Astrocyte (in vitro differentiated cells and primary cell): ENCODE results near the gene GOPC. TPM values are rescaled to one million over a fixed set of nuclear protein-coding genes. Genes with fewer than 3 reads are reported as not detected.

ENCODE experiments used
- DNase-seq: peaks from one replicate; pipeline ENCODE4 v3.0.0-alpha.2; 2010; ENCODE audit warnings: low read depth
- FAIRE-seq: peaks from 2 replicates; lab custom pipeline; 2011; peaks lifted over from hg19 to GRCh38; lab: Jason Lieb, UNC
- H2AFZ ChIP-seq: 2 replicates; pipeline ENCODE4 v1.6.0; 2012; ENCODE audit warnings: low read depth, low read length, inconsistent platforms
- H3K27ac ChIP-seq: 2 replicates; pipeline ENCODE4 v1.5.1; 2011; ENCODE audit warnings: low read depth, low read length, inconsistent platforms
- H3K27me3 ChIP-seq: 2 replicates; pipeline ENCODE4 v1.6.0; 2011; ENCODE audit warnings: low read length, inconsistent platforms; ENCODE audit not compliant: insufficient read depth
- H3K36me3 ChIP-seq: 2 replicates; pipeline ENCODE4 v1.5.1; 2011; ENCODE audit warnings: low read length, inconsistent platforms; ENCODE audit not compliant: insufficient read depth
- H3K4me1 ChIP-seq: 2 replicates; pipeline ENCODE4 v1.5.1; 2011; ENCODE audit warnings: low read length, inconsistent platforms; ENCODE audit not compliant: insufficient read depth
- H3K4me2 ChIP-seq: 2 replicates; pipeline ENCODE4 v1.6.0; 2012; ENCODE audit warnings: low read length, inconsistent platforms
- H3K4me3 ChIP-seq: 2 replicates; pipeline ENCODE4 v1.5.1; 2011; ENCODE audit warnings: low read depth, mild to moderate bottlenecking, low read length, inconsistent platforms; ENCODE audit not compliant: insufficient read depth
- H3K79me2 ChIP-seq: 2 replicates; pipeline ENCODE4 v1.6.0; 2012; ENCODE audit warnings: mild to moderate bottlenecking, low read length, inconsistent platforms; ENCODE audit not compliant: insufficient read depth
- H3K9ac ChIP-seq: 2 replicates; pipeline ENCODE4 v1.6.0; 2012; ENCODE audit warnings: mild to moderate bottlenecking, low read length, inconsistent platforms
- H3K9me3 ChIP-seq: 2 replicates; pipeline ENCODE4 v1.5.1; 2012; ENCODE audit warnings: low read depth, mild to moderate bottlenecking, low read length, inconsistent platforms; ENCODE audit not compliant: insufficient read depth
- H4K20me1 ChIP-seq: 2 replicates; pipeline ENCODE4 v1.6.0; 2012; ENCODE audit warnings: low read length, inconsistent platforms; ENCODE audit not compliant: insufficient read depth
- H3K27ac Mint-ChIP-seq: one replicate; pipeline ENCODE4 v1.8.0; 2021; ENCODE audit warnings: mild to moderate bottlenecking, mixed read lengths; ENCODE audit not compliant: unreplicated experiment
- H3K27me3 Mint-ChIP-seq: one replicate; pipeline ENCODE4 v1.8.0; 2021; ENCODE audit warnings: low read depth, mixed read lengths; ENCODE audit not compliant: unreplicated experiment
- H3K36me3 Mint-ChIP-seq: one replicate; pipeline ENCODE4 v1.8.0; 2021; ENCODE audit warnings: low read depth, mixed read lengths; ENCODE audit not compliant: unreplicated experiment
- H3K4me1 Mint-ChIP-seq: one replicate; pipeline ENCODE4 v1.8.0; 2021; ENCODE audit warnings: low read depth, mixed read lengths; ENCODE audit not compliant: unreplicated experiment
- H3K4me3 Mint-ChIP-seq: one replicate; pipeline ENCODE4 v1.8.0; 2021; ENCODE audit warnings: mild to moderate bottlenecking, moderate library complexity, mixed read lengths; ENCODE audit not compliant: unreplicated experiment
- H3K9me3 Mint-ChIP-seq: one replicate; pipeline ENCODE4 v1.8.0; 2021; ENCODE audit warnings: mild to moderate bottlenecking, mixed read lengths; ENCODE audit not compliant: unreplicated experiment
- EZH2 ChIP-seq: IDR thresholded peaks from 2 replicates; pipeline ENCODE4 v1.6.1; 2012; ENCODE audit warnings: mild to moderate bottlenecking, low read length, inconsistent platforms; ENCODE audit not compliant: insufficient read depth
- total RNA-seq: library from RNA; stranded (reverse); gene quantifications from 2 replicates; pipeline ENCODE4 v1.2.1, GENCODE V29; 2021
- TF ChIP-seq, protein P1 (sequence below): IDR thresholded peaks from 2 replicates; pipeline ENCODE4 v1.5.1; 2011; ENCODE audit warnings: low read depth, mild to moderate bottlenecking, inconsistent platforms, low read length, moderate library complexity; ENCODE audit not compliant: insufficient read depth

Gene GOPC
- total RNA-seq, 1 donor from 2014 or later: 45.0 TPM

DNA sequence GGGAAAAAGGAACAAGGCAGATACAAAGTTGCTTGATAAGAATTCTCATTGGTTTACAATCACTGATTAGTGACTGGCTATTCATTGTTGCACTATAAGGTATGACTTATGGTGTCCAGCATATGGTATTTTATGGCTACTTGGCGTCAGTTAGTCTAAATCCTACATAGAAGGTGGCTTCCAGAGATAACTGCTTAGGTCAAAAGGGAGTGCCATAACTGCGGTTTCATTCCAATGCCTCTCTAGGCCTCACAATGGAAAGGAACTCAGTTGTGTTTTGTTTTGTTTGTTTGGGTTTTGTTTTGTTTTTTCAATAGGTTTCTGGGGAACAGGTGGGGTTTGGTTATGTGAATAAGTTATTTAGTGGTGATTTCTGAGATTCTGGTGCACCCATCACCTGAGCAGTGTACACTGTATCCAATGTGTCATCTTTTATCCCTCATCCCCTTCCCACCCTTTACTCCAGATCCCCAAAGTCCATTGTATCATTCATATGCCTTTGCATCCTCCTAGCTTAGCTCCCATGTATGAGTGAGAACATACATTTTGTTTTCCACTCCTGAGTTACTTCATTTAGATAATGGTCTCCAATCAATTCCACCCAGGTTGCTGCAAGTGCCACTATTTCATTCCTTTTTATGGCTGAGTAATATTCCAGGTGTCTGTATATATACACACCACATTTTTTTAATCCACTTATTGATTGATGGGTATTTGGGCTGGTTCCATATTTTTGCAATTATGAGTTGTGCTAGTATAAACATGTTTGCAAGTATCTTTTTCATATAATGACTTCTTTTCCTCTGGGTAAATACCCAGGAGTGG lies 7.0 kb downstream of the GOPC start:
- H3K27ac ChIP-seq: no peak overlapping the region
- no peaks in the 10 kb centered on the region for H3K36me3 ChIP-seq
- no peak overlapping the region for H3K4me2 ChIP-seq
- no peak overlapping the region for H3K9ac ChIP-seq
- DNase-seq (no peak), FAIRE-seq (no peak)
- H3K9me3 Mint-ChIP-seq: peaks cover 11% of the 10 kb centered on the region
- peaks cover 81% of the 10 kb centered on the region for H4K20me1 ChIP-seq
- no peaks in the 10 kb centered on the region for H3K27me3 ChIP-seq
- H3K27ac Mint-ChIP-seq: no peak overlapping the region
- H3K4me3 ChIP-seq: no peak overlapping the region
- peaks cover 32% of the 10 kb centered on the region for H3K36me3 Mint-ChIP-seq
- no peaks in the 10 kb centered on the region for H3K27me3 Mint-ChIP-seq
- TF ChIP-seq EZH2: no peak
- TF ChIP-seq, protein P1, sequence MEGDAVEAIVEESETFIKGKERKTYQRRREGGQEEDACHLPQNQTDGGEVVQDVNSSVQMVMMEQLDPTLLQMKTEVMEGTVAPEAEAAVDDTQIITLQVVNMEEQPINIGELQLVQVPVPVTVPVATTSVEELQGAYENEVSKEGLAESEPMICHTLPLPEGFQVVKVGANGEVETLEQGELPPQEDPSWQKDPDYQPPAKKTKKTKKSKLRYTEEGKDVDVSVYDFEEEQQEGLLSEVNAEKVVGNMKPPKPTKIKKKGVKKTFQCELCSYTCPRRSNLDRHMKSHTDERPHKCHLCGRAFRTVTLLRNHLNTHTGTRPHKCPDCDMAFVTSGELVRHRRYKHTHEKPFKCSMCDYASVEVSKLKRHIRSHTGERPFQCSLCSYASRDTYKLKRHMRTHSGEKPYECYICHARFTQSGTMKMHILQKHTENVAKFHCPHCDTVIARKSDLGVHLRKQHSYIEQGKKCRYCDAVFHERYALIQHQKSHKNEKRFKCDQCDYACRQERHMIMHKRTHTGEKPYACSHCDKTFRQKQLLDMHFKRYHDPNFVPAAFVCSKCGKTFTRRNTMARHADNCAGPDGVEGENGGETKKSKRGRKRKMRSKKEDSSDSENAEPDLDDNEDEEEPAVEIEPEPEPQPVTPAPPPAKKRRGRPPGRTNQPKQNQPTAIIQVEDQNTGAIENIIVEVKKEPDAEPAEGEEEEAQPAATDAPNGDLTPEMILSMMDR: no peak
- no peak overlapping the region for H2AFZ ChIP-seq
- peaks cover 19% of the 10 kb centered on the region for H3K4me1 Mint-ChIP-seq
- peaks cover 100% of the 10 kb centered on the region for H3K79me2 ChIP-seq
- no peak overlapping the region for H3K4me3 Mint-ChIP-seq
- no peaks in the 10 kb centered on the region for H3K9me3 ChIP-seq
- no peaks in the 10 kb centered on the region for H3K4me1 ChIP-seq

DNA sequence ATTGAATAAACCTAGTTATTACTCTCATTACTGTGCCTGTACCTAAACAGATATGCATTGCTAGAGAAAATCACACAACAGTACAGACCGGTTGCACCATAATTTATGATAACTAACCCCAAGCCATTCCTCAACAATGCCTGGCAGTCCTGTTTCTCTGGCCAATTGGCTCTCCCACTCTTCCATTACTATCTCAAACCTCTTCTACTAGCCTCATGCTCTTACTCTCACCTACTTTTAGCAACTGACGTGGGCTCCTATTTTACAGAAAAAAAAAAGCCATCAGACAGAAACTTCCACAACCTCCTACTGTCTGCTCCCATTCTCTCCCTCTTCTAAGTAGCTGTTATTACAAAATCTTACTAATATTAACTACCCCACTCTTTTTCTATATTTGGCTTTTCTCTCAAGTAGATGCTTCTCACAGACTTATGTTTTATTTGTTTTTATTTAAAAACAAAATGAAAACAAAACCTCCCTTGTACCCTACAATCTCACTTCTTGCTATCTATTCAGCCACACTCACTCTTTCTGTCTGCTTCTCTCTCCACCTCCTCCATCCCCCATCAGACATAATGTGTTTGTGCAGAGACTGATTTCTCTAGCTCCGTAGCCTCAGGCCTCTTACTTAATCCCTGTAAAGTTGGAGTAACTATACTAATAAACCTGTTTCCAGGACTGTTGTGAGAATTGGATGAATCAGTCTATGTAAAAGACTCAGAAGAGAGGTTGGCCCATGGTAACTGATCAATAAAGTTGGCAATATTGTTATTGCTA lies 9.1 kb downstream of the GOPC start:
- Histone ChIP-seq H3K27ac (no peak overlapping the region), H3K9ac (no peak overlapping the region), H3K36me3 (peaks cover 12% of the 10 kb centered on the region), H3K27me3 (no peaks in the 10 kb centered on the region), H3K4me1 (no peaks in the 10 kb centered on the region), H3K4me3 (no peak overlapping the region), H4K20me1 (peaks cover 78% of the 10 kb centered on the region), H2AFZ (no peak overlapping the region), H3K79me2 (peaks cover 95% of the 10 kb centered on the region), H3K9me3 (no peaks in the 10 kb centered on the region), H3K4me2 (no peak overlapping the region)
- H3K4me1 Mint-ChIP-seq: peaks cover 5% of the 10 kb centered on the region
- TF ChIP-seq, protein P1: no peak
- TF ChIP-seq EZH2: no peak
- peaks cover 37% of the 10 kb centered on the region for H3K36me3 Mint-ChIP-seq
- H3K9me3 Mint-ChIP-seq: peaks cover 7% of the 10 kb centered on the region
- H3K27me3 Mint-ChIP-seq: no peaks in the 10 kb centered on the region
- DNase-seq (no peak), FAIRE-seq (no peak)
- H3K4me3 Mint-ChIP-seq: no peak overlapping the region
- H3K27ac Mint-ChIP-seq: no peak overlapping the region
